ENCODE measurements around the gene MTRR. TPM values are rescaled to one million over a fixed set of nuclear protein-coding genes. Genes with fewer than 3 reads are reported as not detected.

Gene MTRR
- total RNA-seq, 1 experiment from 2014 or later, result 57.1 TPM

GRCh38 chr5:7842531-7842930, 26.4 kb upstream of the MTRR start:
- TF ChIP-seq CTCF (conservative IDR thresholded peaks at IDR 0.05; ENCODE audit: low read depth, low read length) (no peak), EZH2 (IDR thresholded peaks at IDR 0.05; ENCODE audit: borderline replicate concordance, low read depth, low read length, poor library complexity, severe bottlenecking) (no peak)
- no TSS peak for BruUV-seq (replicated peaks)
- no peak overlapping the region for H3K4me3 ChIP-seq (ENCODE audit: low read depth, low read length, poor library complexity, severe bottlenecking)
- no peak for DNase-seq (ENCODE audit: low spot score)
- H3K27ac ChIP-seq (ENCODE audit: low read depth, low read length, poor library complexity, severe bottlenecking), result no peak overlapping the region
- ChIA-PET POLR2A (ENCODE audit: low non-redundant PET) (no interaction called here), CTCF (no interaction called here)
- peaks cover 19% of the 10 kb centered on the region for H3K27me3 ChIP-seq (replicated peaks; ENCODE audit: insufficient read depth, low read depth, low read length, poor library complexity)
- H3K4me1 ChIP-seq (ENCODE audit: insufficient read depth, low read length, poor library complexity, severe bottlenecking), result peaks cover 9% of the 10 kb centered on the region
- no peaks in the 10 kb centered on the region for H3K36me3 ChIP-seq (ENCODE audit: insufficient read depth, low read length, poor library complexity, severe bottlenecking)
- intact Hi-C loops (cut with micrococcal nuclease; ENCODE audit: unreplicated experiment), result no loop called here
- no peaks in the 10 kb centered on the region for H3K9me3 ChIP-seq (ENCODE audit: low read depth, low read length, poor library complexity, severe bottlenecking)

GRCh38 chr5:7844901-7845300, 24.0 kb upstream of the MTRR start:
- no peaks in the 10 kb centered on the region for H3K36me3 ChIP-seq (ENCODE audit: insufficient read depth, low read length, poor library complexity, severe bottlenecking)
- peaks cover 29% of the 10 kb centered on the region for H3K27me3 ChIP-seq (replicated peaks; ENCODE audit: insufficient read depth, low read depth, low read length, poor library complexity)
- TF ChIP-seq CTCF (conservative IDR thresholded peaks at IDR 0.05; ENCODE audit: low read depth, low read length), result no peak
- no peak for TF ChIP-seq EZH2 (IDR thresholded peaks at IDR 0.05; ENCODE audit: borderline replicate concordance, low read depth, low read length, poor library complexity, severe bottlenecking)
- H3K9me3 ChIP-seq (ENCODE audit: low read depth, low read length, poor library complexity, severe bottlenecking), result no peaks in the 10 kb centered on the region
- no peak overlapping the region for H3K27ac ChIP-seq (ENCODE audit: low read depth, low read length, poor library complexity, severe bottlenecking)
- intact Hi-C loops (cut with micrococcal nuclease; ENCODE audit: unreplicated experiment), result no loop called here
- no peak overlapping the region for H3K4me3 ChIP-seq (ENCODE audit: low read depth, low read length, poor library complexity, severe bottlenecking)
- peaks cover 9% of the 10 kb centered on the region for H3K4me1 ChIP-seq (ENCODE audit: insufficient read depth, low read length, poor library complexity, severe bottlenecking)
- CTCF ChIA-PET, result no interaction called here
- DNase-seq (ENCODE audit: low spot score), result no peak
- POLR2A ChIA-PET (ENCODE audit: low non-redundant PET), result interaction anchor here (0.6 kb wide), 1 partner anchor 1223 kb away, joined by 3 read pairs; no protein-coding TSS in a partner anchor
- no TSS peak for BruUV-seq (replicated peaks)

GRCh38 chr5:7845557-7845956, 23.4 kb upstream of the MTRR start:
- ChIA-PET CTCF (no interaction called here), POLR2A (ENCODE audit: low non-redundant PET) (no interaction called here)
- no peaks in the 10 kb centered on the region for H3K36me3 ChIP-seq (ENCODE audit: insufficient read depth, low read length, poor library complexity, severe bottlenecking)
- H3K4me3 ChIP-seq (ENCODE audit: low read depth, low read length, poor library complexity, severe bottlenecking), result no peak overlapping the region
- intact Hi-C loops (cut with micrococcal nuclease; ENCODE audit: unreplicated experiment), result no loop called here
- BruUV-seq (replicated peaks), result no TSS peak
- no peaks in the 10 kb centered on the region for H3K9me3 ChIP-seq (ENCODE audit: low read depth, low read length, poor library complexity, severe bottlenecking)
- TF ChIP-seq EZH2 (IDR thresholded peaks at IDR 0.05; ENCODE audit: borderline replicate concordance, low read depth, low read length, poor library complexity, severe bottlenecking) (no peak), CTCF (conservative IDR thresholded peaks at IDR 0.05; ENCODE audit: low read depth, low read length) (no peak)
- no peak overlapping the region for H3K27ac ChIP-seq (ENCODE audit: low read depth, low read length, poor library complexity, severe bottlenecking)
- peak; percentile 37 for DNase-seq (ENCODE audit: low spot score)
- peaks cover 29% of the 10 kb centered on the region for H3K27me3 ChIP-seq (replicated peaks; ENCODE audit: insufficient read depth, low read depth, low read length, poor library complexity)
- H3K4me1 ChIP-seq (ENCODE audit: insufficient read depth, low read length, poor library complexity, severe bottlenecking), result peaks cover 9% of the 10 kb centered on the region
